Measurements from ENCODE around the gene CCR5AS.

- TF ChIP-seq CTCF (conservative IDR thresholded peaks at IDR 0.05 in 1 of 2, IDR thresholded peaks at IDR 0.05 in 1 of 2; ENCODE audit: low read depth in 1 of 2, low read length in 2 of 2) (no peak), EZH2 (IDR thresholded peaks at IDR 0.05; ENCODE audit: low read length, missing control alignments) (no peak)
Observed at GRCh38 chr3:46399557-46399956, 7.3 kb downstream of the CCR5AS start.
